Activated CD4-positive, alpha-beta memory T cell treated with anti-CD3 and anti-CD28 coated beads, Interleukin-2, amount 10 ng/mL, durations not matched to agents 7 days and 5 days (primary cell): Measurements from ENCODE around the gene LTN1. TPM values are rescaled to one million over a fixed set of nuclear protein-coding genes. Genes with fewer than 3 reads are reported as not detected.

Experiments
- CTCF ChIA-PET: fragments of 350-600 bp; sonication (Branson Sonifier 250); formaldehyde crosslinking; loops from one replicate; lab custom pipeline; 2021; ENCODE audit warnings: antibody characterized with exemption, inconsistent platforms; lab: Charles Lee
- POLR2A ChIA-PET: fragments of 350-600 bp; sonication (Branson Sonifier 250); formaldehyde crosslinking; loops from one replicate; lab custom pipeline; 2021; ENCODE audit warnings: antibody characterized with exemption; lab: Charles Lee
- DNase-seq: peaks from one replicate; pipeline ENCODE4 v3.0.0-alpha.2; 2020
- H3K27ac Mint-ChIP-seq: one replicate; pipeline ENCODE4 v1.8.0; 2021; ENCODE audit warnings: mild to moderate bottlenecking, mixed read lengths
- H3K27me3 Mint-ChIP-seq: one replicate; pipeline ENCODE4 v1.8.0; 2021; ENCODE audit warnings: mixed read lengths
- H3K36me3 Mint-ChIP-seq: one replicate; pipeline ENCODE4 v1.8.0; 2021; ENCODE audit warnings: low read depth, mixed read lengths
- H3K4me1 Mint-ChIP-seq: one replicate; pipeline ENCODE4 v1.8.0; 2021; ENCODE audit warnings: mixed read lengths
- H3K4me3 Mint-ChIP-seq: one replicate; pipeline ENCODE4 v1.8.0; 2021; ENCODE audit warnings: mild to moderate bottlenecking, mixed read lengths
- H3K9me3 Mint-ChIP-seq: one replicate; pipeline ENCODE4 v1.8.0; 2021; ENCODE audit warnings: mixed read lengths
- total RNA-seq, 2 experiments: library from RNA; stranded (reverse); gene quantifications; one replicate each; pipeline ENCODE4 v1.2.3, GENCODE V29; 2021

Gene LTN1
- total RNA-seq, 2 experiments from 2014 or later, result 25.8 to 26.5 TPM

- H3K36me3 Mint-ChIP-seq, result peaks cover 25% of the 10 kb centered on the region
- no peaks in the 10 kb centered on the region for H3K27me3 Mint-ChIP-seq
- ChIA-PET CTCF (no interaction called here), POLR2A (no interaction called here)
- H3K4me1 Mint-ChIP-seq, result no peaks in the 10 kb centered on the region
- H3K27ac Mint-ChIP-seq, result no peak overlapping the region
- H3K9me3 Mint-ChIP-seq, result no peaks in the 10 kb centered on the region
- DNase-seq, result no peak
- H3K4me3 Mint-ChIP-seq, result no peak overlapping the region
Observed at GRCh38 chr21:28922368-28922767, 70.3 kb downstream of the LTN1 start.

- CTCF ChIA-PET, result no interaction called here
- H3K27me3 Mint-ChIP-seq, result peaks cover 3% of the 10 kb centered on the region
- POLR2A ChIA-PET, result no interaction called here
Observed at GRCh38 chr21:28916150-28916893, 76.4 kb downstream of the LTN1 start.

GRCh38 chr21:28913071-28913470, 79.6 kb downstream of the LTN1 start:
- no peak overlapping the region for H3K4me3 Mint-ChIP-seq
- CTCF ChIA-PET, result interaction anchor here (0.6 kb wide), 1 partner anchor 171 kb away, joined by 3 read pairs; no protein-coding TSS in a partner anchor
- peaks cover 7% of the 10 kb centered on the region for H3K27me3 Mint-ChIP-seq

More at GRCh38 chr21:28916150-28916893, 76.4 kb downstream of the LTN1 start:
- Mint-ChIP-seq H3K36me3 (no peaks in the 10 kb centered on the region), H3K4me3 (no peak overlapping the region), H3K9me3 (no peaks in the 10 kb centered on the region), H3K27ac (no peak overlapping the region), H3K4me1 (no peaks in the 10 kb centered on the region)
- DNase-seq, result no peak

GRCh38 chr21:28910280-28910887, 82.3 kb downstream of the LTN1 start:
- Mint-ChIP-seq H3K4me1 (peaks cover 1% of the 10 kb centered on the region), H3K9me3 (no peaks in the 10 kb centered on the region), H3K36me3 (no peaks in the 10 kb centered on the region), H3K4me3 (no peak overlapping the region), H3K27me3 (peaks cover 7% of the 10 kb centered on the region), H3K27ac (no peak overlapping the region)
- ChIA-PET CTCF (interaction anchor here (1.0 kb wide), 1 partner anchor 29 kb away, joined by 3 read pairs; no protein-coding TSS in a partner anchor), POLR2A (no interaction called here)
- DNase-seq, result no peak

More at GRCh38 chr21:28913071-28913470, 79.6 kb downstream of the LTN1 start:
- no peaks in the 10 kb centered on the region for H3K4me1 Mint-ChIP-seq
- no peaks in the 10 kb centered on the region for H3K9me3 Mint-ChIP-seq
- POLR2A ChIA-PET, result no interaction called here
- DNase-seq, result no peak
- H3K36me3 Mint-ChIP-seq, result no peaks in the 10 kb centered on the region
- no peak overlapping the region for H3K27ac Mint-ChIP-seq

GRCh38 chr21:28908351-28908750, 84.3 kb downstream of the LTN1 start:
- peaks cover 7% of the 10 kb centered on the region for H3K27me3 Mint-ChIP-seq
- H3K4me3 Mint-ChIP-seq, result no peak overlapping the region
- peaks cover under 1% of the 10 kb centered on the region for H3K9me3 Mint-ChIP-seq
- no peak for DNase-seq
- peaks cover 1% of the 10 kb centered on the region for H3K4me1 Mint-ChIP-seq
- CTCF ChIA-PET, result no interaction called here
- POLR2A ChIA-PET, result no interaction called here
- no peak overlapping the region for H3K27ac Mint-ChIP-seq
- no peaks in the 10 kb centered on the region for H3K36me3 Mint-ChIP-seq

- Mint-ChIP-seq H3K4me1 (peaks cover 1% of the 10 kb centered on the region), H3K4me3 (no peak overlapping the region), H3K27me3 (peaks cover 7% of the 10 kb centered on the region), H3K36me3 (no peaks in the 10 kb centered on the region), H3K27ac (no peak overlapping the region), H3K9me3 (peaks cover 3% of the 10 kb centered on the region)
- DNase-seq, result no peak
- ChIA-PET CTCF (no interaction called here), POLR2A (no interaction called here)
Observed at GRCh38 chr21:28906841-28907240, 85.8 kb downstream of the LTN1 start.

GRCh38 chr21:28906236-28906635, 86.4 kb downstream of the LTN1 start:
- DNase-seq, result no peak
- Mint-ChIP-seq H3K27me3 (peaks cover 4% of the 10 kb centered on the region), H3K9me3 (peaks cover 4% of the 10 kb centered on the region), H3K27ac (no peak overlapping the region), H3K4me1 (peaks cover 1% of the 10 kb centered on the region), H3K36me3 (no peaks in the 10 kb centered on the region), H3K4me3 (no peak overlapping the region)
- POLR2A ChIA-PET, result no interaction called here
- CTCF ChIA-PET, result no interaction called here

- H3K36me3 Mint-ChIP-seq, result no peaks in the 10 kb centered on the region
- H3K27ac Mint-ChIP-seq, result no peak overlapping the region
- no peaks in the 10 kb centered on the region for H3K27me3 Mint-ChIP-seq
- peaks cover 1% of the 10 kb centered on the region for H3K4me1 Mint-ChIP-seq
- POLR2A ChIA-PET, result interaction anchor here (0.6 kb wide), 1 partner anchor 365 kb away, joined by 3 read pairs; no protein-coding TSS in a partner anchor
- no peak for DNase-seq
- CTCF ChIA-PET, result no interaction called here
- H3K4me3 Mint-ChIP-seq, result no peak overlapping the region
- peaks cover 4% of the 10 kb centered on the region for H3K9me3 Mint-ChIP-seq
Observed at GRCh38 chr21:28904961-28905435, 87.7 kb downstream of the LTN1 start.

- H3K4me1 Mint-ChIP-seq, result peaks cover 1% of the 10 kb centered on the region
- no peak for DNase-seq
- H3K9me3 Mint-ChIP-seq, result peaks cover 4% of the 10 kb centered on the region
- no peaks in the 10 kb centered on the region for H3K27me3 Mint-ChIP-seq
- no peak overlapping the region for H3K4me3 Mint-ChIP-seq
- H3K36me3 Mint-ChIP-seq, result no peaks in the 10 kb centered on the region
- CTCF ChIA-PET, result no interaction called here
- no peak overlapping the region for H3K27ac Mint-ChIP-seq
- POLR2A ChIA-PET, result no interaction called here
Observed at GRCh38 chr21:28903448-28903847, 89.2 kb downstream of the LTN1 start.

- CTCF ChIA-PET, result no interaction called here
- H3K4me3 Mint-ChIP-seq, result no peak overlapping the region
Observed at GRCh38 chr21:28900481-28900880, 92.2 kb downstream of the LTN1 start.

GRCh38 chr21:28899744-28900143, 92.9 kb downstream of the LTN1 start:
- POLR2A ChIA-PET, result no interaction called here
- no peaks in the 10 kb centered on the region for H3K36me3 Mint-ChIP-seq
- no peak overlapping the region for H3K27ac Mint-ChIP-seq

More at GRCh38 chr21:28900481-28900880, 92.2 kb downstream of the LTN1 start:
- H3K9me3 Mint-ChIP-seq, result peaks cover 4% of the 10 kb centered on the region
- no peaks in the 10 kb centered on the region for H3K4me1 Mint-ChIP-seq
- DNase-seq, result no peak
- peaks cover 8% of the 10 kb centered on the region for H3K27me3 Mint-ChIP-seq
- no peak overlapping the region for H3K27ac Mint-ChIP-seq
- no peaks in the 10 kb centered on the region for H3K36me3 Mint-ChIP-seq
- POLR2A ChIA-PET, result interaction anchor here (0.5 kb wide), 1 partner anchor 75 kb away, joined by 3 read pairs; no protein-coding TSS in a partner anchor

GRCh38 chr21:28899220-28899619, 93.5 kb downstream of the LTN1 start:
- H3K27ac Mint-ChIP-seq, result no peak overlapping the region
- DNase-seq, result no peak
- H3K4me1 Mint-ChIP-seq, result no peaks in the 10 kb centered on the region
- ChIA-PET CTCF (no interaction called here), POLR2A (no interaction called here)
- peaks cover 8% of the 10 kb centered on the region for H3K27me3 Mint-ChIP-seq
- H3K9me3 Mint-ChIP-seq, result peaks cover 4% of the 10 kb centered on the region
- no peaks in the 10 kb centered on the region for H3K36me3 Mint-ChIP-seq
- no peak overlapping the region for H3K4me3 Mint-ChIP-seq

More at GRCh38 chr21:28899744-28900143, 92.9 kb downstream of the LTN1 start:
- Mint-ChIP-seq H3K27me3 (peaks cover 8% of the 10 kb centered on the region), H3K9me3 (peaks cover 4% of the 10 kb centered on the region), H3K4me1 (no peaks in the 10 kb centered on the region), H3K4me3 (no peak overlapping the region)
- no peak for DNase-seq
- CTCF ChIA-PET, result no interaction called here

- no peaks in the 10 kb centered on the region for H3K9me3 Mint-ChIP-seq
- no peak overlapping the region for H3K4me3 Mint-ChIP-seq
- H3K36me3 Mint-ChIP-seq, result no peaks in the 10 kb centered on the region
- H3K4me1 Mint-ChIP-seq, result no peaks in the 10 kb centered on the region
- DNase-seq, result no peak
- ChIA-PET POLR2A (no interaction called here), CTCF (no interaction called here)
- H3K27ac Mint-ChIP-seq, result no peak overlapping the region
- peaks cover 28% of the 10 kb centered on the region for H3K27me3 Mint-ChIP-seq
Observed at GRCh38 chr21:28893687-28894086, 99.0 kb downstream of the LTN1 start.
